Fibroblast of pulmonary artery (primary cell): ENCODE data around the gene COIL.

Experiments used
- DNase-seq: peaks from one replicate; pipeline ENCODE4 v3.0.0-alpha.2; 2010; ENCODE audit warnings: low read depth
- H3K4me3 ChIP-seq: replicated peaks from 2 replicates; pipeline ENCODE4 v1.5.1; 2011; ENCODE audit warnings: low read depth, mild to moderate bottlenecking, control low read depth, low read length, moderate library complexity
- TF ChIP-seq, protein P1 (sequence below): IDR thresholded peaks from 2 replicates; pipeline ENCODE4 v1.5.1; 2011; ENCODE audit warnings: mild to moderate bottlenecking, control low read depth, low read length, inconsistent platforms; ENCODE audit errors: missing control alignments

COIL gene

DNA sequence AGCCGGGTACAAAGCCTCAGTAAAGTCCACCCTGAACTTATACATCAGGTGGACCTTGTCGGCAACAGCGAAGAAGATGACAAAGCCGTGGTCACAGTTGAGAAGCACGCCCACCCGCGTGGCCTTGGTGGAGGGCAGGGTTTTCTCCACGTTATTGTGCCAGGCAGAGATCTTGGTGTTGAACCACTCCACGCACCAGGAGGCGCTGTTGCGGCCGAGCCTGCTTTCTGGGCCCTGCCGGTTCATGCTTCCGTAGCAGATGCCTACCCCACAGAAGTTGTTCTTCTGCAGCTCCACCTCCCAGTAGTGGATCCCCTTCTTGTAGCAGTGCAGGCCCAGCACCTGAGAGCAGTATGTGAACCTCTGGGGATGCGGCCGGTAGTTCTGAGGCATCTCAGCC lies 69.1 kb downstream of the COIL start:
- TF ChIP-seq, protein P1, sequence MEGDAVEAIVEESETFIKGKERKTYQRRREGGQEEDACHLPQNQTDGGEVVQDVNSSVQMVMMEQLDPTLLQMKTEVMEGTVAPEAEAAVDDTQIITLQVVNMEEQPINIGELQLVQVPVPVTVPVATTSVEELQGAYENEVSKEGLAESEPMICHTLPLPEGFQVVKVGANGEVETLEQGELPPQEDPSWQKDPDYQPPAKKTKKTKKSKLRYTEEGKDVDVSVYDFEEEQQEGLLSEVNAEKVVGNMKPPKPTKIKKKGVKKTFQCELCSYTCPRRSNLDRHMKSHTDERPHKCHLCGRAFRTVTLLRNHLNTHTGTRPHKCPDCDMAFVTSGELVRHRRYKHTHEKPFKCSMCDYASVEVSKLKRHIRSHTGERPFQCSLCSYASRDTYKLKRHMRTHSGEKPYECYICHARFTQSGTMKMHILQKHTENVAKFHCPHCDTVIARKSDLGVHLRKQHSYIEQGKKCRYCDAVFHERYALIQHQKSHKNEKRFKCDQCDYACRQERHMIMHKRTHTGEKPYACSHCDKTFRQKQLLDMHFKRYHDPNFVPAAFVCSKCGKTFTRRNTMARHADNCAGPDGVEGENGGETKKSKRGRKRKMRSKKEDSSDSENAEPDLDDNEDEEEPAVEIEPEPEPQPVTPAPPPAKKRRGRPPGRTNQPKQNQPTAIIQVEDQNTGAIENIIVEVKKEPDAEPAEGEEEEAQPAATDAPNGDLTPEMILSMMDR, result peak; percentile 35
- no peak for DNase-seq
- no peak overlapping the region for H3K4me3 ChIP-seq

GRCh38 chr17:56890906-56891674 lies 69.8 kb downstream of the COIL start:
- no peak overlapping the region for H3K4me3 ChIP-seq
- TF ChIP-seq, protein P1, result no peak
- no peak for DNase-seq

GRCh38 chr17:56890390-56890789 lies 70.5 kb downstream of the COIL start:
- DNase-seq, result no peak
- TF ChIP-seq, protein P1, result no peak
- H3K4me3 ChIP-seq, result no peak overlapping the region
